HG02884 (cell line): Measurements from ENCODE around the gene CMTM1.
"Not testable (repeated sequence)": the region's sequence is repeated elsewhere in the genome, so short reads cannot be mapped to it uniquely, and the experiment has no call there.

ENCODE experiments used
- ATAC-seq: cut with Tn5 transposase; IDR thresholded peaks from one replicate; pipeline ENCODE4 v1.9.1; 2021; ENCODE audit warnings: mild to moderate bottlenecking, moderate library complexity; ENCODE audit not compliant: unreplicated experiment

The CMTM1 gene

GRCh38 chr16:66610111-66610820 is 44.0 kb downstream of the CMTM1 start:
- no peak for ATAC-seq

GRCh38 chr16:66611911-66612310 is 45.7 kb downstream of the CMTM1 start:
- ATAC-seq: not testable (repeated sequence)

- no peak for ATAC-seq
Measured at GRCh38 chr16:66612422-66612821, 46.2 kb downstream of the CMTM1 start.

- ATAC-seq: no peak
Measured at GRCh38 chr16:66614161-66614802, 48.0 kb downstream of the CMTM1 start.

- ATAC-seq: no peak
Measured at GRCh38 chr16:66616169-66616568, 49.9 kb downstream of the CMTM1 start.

GRCh38 chr16:66616592-66616991 is 50.4 kb downstream of the CMTM1 start:
- ATAC-seq: no peak

GRCh38 chr16:66617010-66617434 is 50.8 kb downstream of the CMTM1 start:
- no peak for ATAC-seq

- no peak for ATAC-seq
Measured at GRCh38 chr16:66617728-66618127, 51.5 kb downstream of the CMTM1 start.

- no peak for ATAC-seq
Measured at GRCh38 chr16:66618588-66619375, 52.5 kb downstream of the CMTM1 start.

- no peak for ATAC-seq
Measured at GRCh38 chr16:66619534-66620428, 53.5 kb downstream of the CMTM1 start.

GRCh38 chr16:66620429-66620795 is 54.2 kb downstream of the CMTM1 start:
- no peak for ATAC-seq

GRCh38 chr16:66621973-66622372 is 55.7 kb downstream of the CMTM1 start:
- no peak for ATAC-seq

GRCh38 chr16:66622863-66623262 is 56.6 kb downstream of the CMTM1 start:
- ATAC-seq: no peak

- ATAC-seq: no peak
Measured at GRCh38 chr16:66623755-66624154, 57.5 kb downstream of the CMTM1 start.

- ATAC-seq: not testable (repeated sequence)
Measured at GRCh38 chr16:66627611-66628378, 61.6 kb downstream of the CMTM1 start.
